ENCODE results near the gene GPC1. TPM values are rescaled to one million over a fixed set of nuclear protein-coding genes. Genes with fewer than 3 reads are reported as not detected.

The GPC1 gene
- total and polyA plus RNA-seq, 2 of the 13 experiments (the other 11 are each of a cell fraction or from before 2014, with no cell fraction given): 4.0 to 5.5 TPM

GRCh38 chr2:240513549-240514287, 78.3 kb downstream of the GPC1 start (continued):
- TF ChIP-seq ATF4 (CRISPR knock-in tag; IDR thresholded peaks at IDR 0.05) (no peak), ZNF569 (CRISPR knock-in tag; IDR thresholded peaks at IDR 0.05; ENCODE audit: borderline replicate concordance) (no peak), ZHX2 (IDR thresholded peaks at IDR 0.05; ENCODE audit: low read depth) (no peak), ZHX2 (CRISPR knock-in tag; IDR thresholded peaks at IDR 0.05; ENCODE audit: borderline replicate concordance) (no peak), GLMP (CRISPR knock-in tag; IDR thresholded peaks at IDR 0.05; ENCODE audit: borderline replicate concordance) (no peak), SRF (IDR thresholded peaks at IDR 0.05; ENCODE audit: low read depth, low read length) (no peak), ZNF143 (CRISPR knock-in tag; IDR thresholded peaks at IDR 0.05) (no peak), GTF2F1 (IDR thresholded peaks at IDR 0.05; ENCODE audit: low read length) (no peak), HNF1B (CRISPR knock-in tag; IDR thresholded peaks at IDR 0.05) (no peak), ZBTB38 (CRISPR knock-in tag; IDR thresholded peaks at IDR 0.05) (0 out of 2 replicates have a peak, but pooled peaks have one; percentile 32), FLYWCH1 (CRISPR knock-in tag; IDR thresholded peaks at IDR 0.05) (no peak), ZNF180 (CRISPR knock-in tag; IDR thresholded peaks at IDR 0.05; ENCODE audit: borderline replicate concordance, low read depth) (no peak), ZNF414 (CRISPR knock-in tag; IDR thresholded peaks at IDR 0.05) (no peak), ZNF761 (CRISPR knock-in tag; conservative IDR thresholded peaks at IDR 0.05) (no peak), RARG (CRISPR knock-in tag; IDR thresholded peaks at IDR 0.05; ENCODE audit: low read depth) (no peak), SNAPC2 (CRISPR knock-in tag; IDR thresholded peaks at IDR 0.05) (no peak)
